CD4-positive, alpha-beta memory T cell (primary cell): Measurements from ENCODE around the gene FAM78A. TPM values are rescaled to one million over a fixed set of nuclear protein-coding genes. Genes with fewer than 3 reads are reported as not detected.

Source experiments
- CTCF ChIA-PET: fragments of 350-600 bp; sonication (Branson Sonifier 250); formaldehyde crosslinking; loops from one replicate; lab custom pipeline; 2021; ENCODE audit warnings: inconsistent platforms; ENCODE audit not compliant: partially characterized antibody; lab: Charles Lee
- POLR2A ChIA-PET: fragments of 350-600 bp; sonication (Branson Sonifier 250); formaldehyde crosslinking; loops from one replicate; lab custom pipeline; 2021; ENCODE audit not compliant: partially characterized antibody; lab: Charles Lee
- DNase-seq, 5 donors: peaks; one replicate each; pipeline versions ENCODE4 v3.0.0 to v3.0.0-alpha.2; 2020 to 2022; ENCODE audit warnings: mixed read lengths in 1 of 5
- H3K27ac ChIP-seq: one replicate; pipeline ENCODE4 v1.7.0; 2013; ENCODE audit warnings: low read depth, low read length
- H3K27me3 ChIP-seq: 2 replicates; pipeline ENCODE4 v1.7.0; 2013; ENCODE audit warnings: mild to moderate bottlenecking, low read length, moderate library complexity; ENCODE audit not compliant: insufficient read depth
- H3K36me3 ChIP-seq: 2 replicates; pipeline ENCODE4 v1.7.0; 2013; ENCODE audit warnings: mild to moderate bottlenecking, low read length, moderate library complexity; ENCODE audit not compliant: insufficient read depth
- H3K4me1 ChIP-seq: 2 replicates; pipeline ENCODE4 v1.7.0; 2013; ENCODE audit warnings: mild to moderate bottlenecking, low read length, moderate library complexity; ENCODE audit not compliant: insufficient read depth
- H3K4me3 ChIP-seq, 2 donors: one replicate each; pipeline ENCODE4 v1.7.0; 2013; ENCODE audit warnings: low read length in 2 of 2, mild to moderate bottlenecking in 1 of 2
- H3K9me3 ChIP-seq, 2 donors: one replicate each; pipeline ENCODE4 v1.7.0; 2013; ENCODE audit warnings: low read length in 2 of 2, control low read depth in 1 of 2; ENCODE audit not compliant: control insufficient read depth in 1 of 2
- H3K27ac Mint-ChIP-seq, 7 donors: one replicate each; pipeline ENCODE4 v1.8.0; 2020 to 2021; ENCODE audit warnings: mixed read lengths in 7 of 7, mild to moderate bottlenecking in 6 of 7, inconsistent platforms in 3 of 7, moderate library complexity in 3 of 7
- H3K27me3 Mint-ChIP-seq, 2 donors: one replicate each; pipeline ENCODE4 v1.8.0; 2020 to 2021; ENCODE audit warnings: mixed read lengths in 2 of 2
- H3K36me3 Mint-ChIP-seq, 2 donors: one replicate each; pipeline ENCODE4 v1.8.0; 2020 to 2021; ENCODE audit warnings: mixed read lengths in 2 of 2, inconsistent platforms in 1 of 2, mild to moderate bottlenecking in 1 of 2
- H3K4me1 Mint-ChIP-seq, 4 donors: one replicate each; pipeline ENCODE4 v1.8.0; 2020 to 2021; ENCODE audit warnings: mixed read lengths in 4 of 4, mild to moderate bottlenecking in 1 of 4
- H3K4me3 Mint-ChIP-seq, 8 donors: one replicate each; pipeline ENCODE4 v1.8.0; 2020 to 2021; ENCODE audit warnings: mixed read lengths in 8 of 8, mild to moderate bottlenecking in 7 of 8, moderate library complexity in 6 of 8, inconsistent platforms in 3 of 8
- H3K9me3 Mint-ChIP-seq, 8 donors: one replicate each; pipeline ENCODE4 v1.8.0; 2020 to 2021; ENCODE audit warnings: mixed read lengths in 8 of 8, mild to moderate bottlenecking in 5 of 8, inconsistent platforms in 3 of 8, moderate library complexity in 1 of 8
- intact Hi-C: fragments of 100-400 bp; cut with micrococcal nuclease; formaldehyde crosslinking; loops from one replicate; pipeline ENCODE4 v1.15.1; 2023
- polyA plus RNA-seq, 2 donors: library from polyadenylated mRNA; unstranded; fragments of 300-500 nt; fragmentation: Illumina TruSeq; gene quantifications; one replicate each; pipeline ENCODE4 v1.2.3, GENCODE V29; 2021
- total RNA-seq, 2 experiments: library from RNA; stranded (reverse); gene quantifications; one replicate each; pipeline ENCODE4 v1.2.3, GENCODE V29; 2021

Gene FAM78A
- total and polyA plus RNA-seq, 4 experiments from 2014 or later = 5.5 to 93.5 (median 61.3) TPM

DNA sequence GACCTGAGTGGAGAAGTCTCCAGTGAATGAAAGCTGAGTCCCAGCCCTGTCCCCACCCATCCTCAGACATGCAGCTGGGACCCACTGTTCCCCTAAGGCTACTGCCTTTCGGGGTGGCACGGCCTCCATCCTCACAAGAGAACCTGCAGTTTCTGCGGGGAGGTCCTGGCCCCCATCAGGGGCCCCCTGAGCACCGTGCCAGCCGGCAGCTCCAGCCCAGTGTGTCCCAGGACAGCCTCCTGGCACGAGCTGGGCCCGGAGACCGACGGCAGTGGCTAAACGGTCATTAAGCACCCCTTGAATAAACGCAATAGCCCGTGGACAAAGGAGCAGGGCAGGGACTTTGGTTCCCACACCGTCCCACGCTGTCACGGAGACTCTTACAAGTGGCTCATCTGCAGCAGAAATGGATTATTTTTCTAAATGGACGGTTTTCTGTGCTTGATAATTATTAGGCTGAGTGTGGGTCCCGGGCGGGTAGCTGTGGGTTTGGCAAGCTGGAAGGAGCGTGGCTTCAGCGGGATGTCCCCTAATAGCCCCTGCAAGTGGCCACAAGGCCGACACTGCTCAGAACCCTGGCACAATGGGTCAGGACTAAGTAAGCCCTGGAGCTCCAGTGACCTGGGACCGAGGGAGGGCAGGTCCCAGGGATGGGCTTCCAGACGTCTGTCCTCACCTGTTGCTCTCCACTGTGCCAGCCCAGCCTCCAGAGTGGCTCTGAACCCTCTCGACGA, 17.4 kb downstream of the FAM78A start:
- Histone ChIP-seq H3K4me1 (peaks cover 69% of the 10 kb centered on the region), H3K36me3 (peaks cover 40% of the 10 kb centered on the region), H3K4me3 (no peak overlapping the region), H3K9me3 (no peaks in the 10 kb centered on the region), H3K27ac (no peak overlapping the region), H3K27me3 (no peaks in the 10 kb centered on the region)
- H3K9me3 Mint-ChIP-seq = peaks cover 0 to 3% (median 0%) of the 10 kb centered on the region in 8 donors
- no peaks in the 10 kb centered on the region for H3K27me3 Mint-ChIP-seq
- H3K27ac Mint-ChIP-seq = peak overlapping the region in 3 of 7 donors; percentile 46 to 98 (median 70)
- intact Hi-C loops = loop anchor here (10.0 kb wide), 2 partner anchors 416 to 476 kb away; no protein-coding TSS in a partner anchor
- H3K36me3 Mint-ChIP-seq = peaks cover 23 to 50% of the 10 kb centered on the region in 2 donors
- ChIA-PET CTCF (interaction anchor here (11.0 kb wide), 1 partner anchor 12 kb away, joined by 188 read pairs; the partner anchor contains the start of gene FAM78A), POLR2A (interaction anchor here (7.4 to 22.4 kb wide), 2 partner anchors 16 to 23 kb away, joined by 124 to 1324 read pairs; partner anchors contain the start of gene FAM78A)
- DNase-seq = no peak
- no peak overlapping the region for H3K4me3 Mint-ChIP-seq
- H3K4me1 Mint-ChIP-seq = peaks cover 32 to 81% (median 55%) of the 10 kb centered on the region in 4 donors

DNA sequence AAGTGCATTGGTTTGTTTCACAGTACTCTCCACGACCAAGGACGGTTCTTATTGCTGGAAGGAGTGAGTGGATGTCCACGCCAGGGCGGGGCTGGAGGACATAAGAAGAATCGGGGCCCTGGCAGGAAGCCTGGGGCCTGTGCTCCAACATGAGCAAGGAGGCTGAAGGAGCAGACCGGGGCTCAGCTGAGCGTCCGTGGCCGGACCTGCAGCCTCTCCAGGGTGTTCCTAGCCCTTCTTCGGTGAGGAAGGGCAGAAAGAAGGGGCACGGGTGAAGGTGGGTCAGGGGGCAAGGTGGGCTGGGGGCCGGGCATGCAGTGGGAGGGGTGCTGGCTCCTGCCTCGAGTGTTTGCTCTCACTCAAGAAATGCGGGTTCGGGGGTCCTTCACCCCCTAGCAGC, 18.1 kb downstream of the FAM78A start:
- Histone ChIP-seq H3K27me3 (no peaks in the 10 kb centered on the region), H3K36me3 (peaks cover 40% of the 10 kb centered on the region), H3K4me3 (no peak overlapping the region), H3K27ac (no peak overlapping the region), H3K4me1 (peaks cover 72% of the 10 kb centered on the region), H3K9me3 (no peaks in the 10 kb centered on the region)
- H3K27me3 Mint-ChIP-seq = no peaks in the 10 kb centered on the region
- H3K4me3 Mint-ChIP-seq = peak overlapping the region in 2 of 8 donors; percentile 57 to 76
- peaks cover 29 to 81% (median 55%) of the 10 kb centered on the region in 4 donors for H3K4me1 Mint-ChIP-seq
- H3K36me3 Mint-ChIP-seq = peaks cover 23 to 45% of the 10 kb centered on the region in 2 donors
- H3K9me3 Mint-ChIP-seq = peaks cover 0 to 3% (median 0%) of the 10 kb centered on the region in 8 donors
- intact Hi-C loops = loop anchor here (10.0 kb wide), 2 partner anchors 417 to 477 kb away; no protein-coding TSS in a partner anchor
- peak overlapping the region; percentile 90 to 100 (median 98) for H3K27ac Mint-ChIP-seq
- CTCF ChIA-PET = interaction anchor here (1.3 to 11.0 kb wide), 2 partner anchors 13 to 20 kb away, joined by 5 to 188 read pairs; partner anchors contain the start of gene FAM78A
- DNase-seq = no peak
- POLR2A ChIA-PET = interaction anchor here (2.8 to 22.4 kb wide), 3 partner anchors 16 to 78 kb away, joined by 19 to 1324 read pairs (median 124); partner anchors contain the start of gene FAM78A

DNA sequence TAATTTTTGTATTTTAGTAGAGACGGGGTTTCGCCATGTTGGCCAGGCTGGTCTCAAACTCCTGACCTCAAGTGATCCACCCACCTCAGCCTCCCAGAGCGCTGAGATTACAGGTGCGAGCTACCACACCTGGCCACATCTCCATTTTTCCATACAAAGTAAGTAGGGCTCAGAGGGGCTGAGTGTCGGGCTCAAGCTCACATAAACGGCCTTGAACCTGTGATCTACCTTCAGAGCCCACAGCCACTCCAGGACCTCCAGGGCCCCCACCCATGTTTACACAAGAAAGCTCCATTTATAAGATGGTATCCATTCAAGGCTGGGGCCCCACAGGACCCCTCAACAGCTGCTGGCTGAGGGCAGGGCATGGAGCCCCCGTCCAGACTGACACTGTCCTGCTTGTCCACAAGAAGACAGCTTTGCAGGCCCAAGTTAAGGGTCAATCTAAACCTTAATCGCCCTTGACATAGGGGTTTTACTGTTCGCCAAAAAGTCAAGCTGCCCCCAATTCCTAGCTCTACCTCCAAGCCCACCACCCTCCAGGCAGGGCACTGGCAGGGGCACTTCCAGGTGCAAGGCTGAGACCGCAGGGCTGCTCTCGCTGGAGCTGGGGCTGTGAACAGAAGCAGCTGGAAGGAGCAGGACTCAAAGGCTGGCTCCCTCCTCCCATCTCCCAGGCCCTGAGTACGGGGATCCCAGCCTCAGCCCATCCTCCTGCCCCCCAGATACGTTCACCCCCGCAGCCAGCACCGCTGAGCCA, 18.9 kb downstream of the FAM78A start:
- ChIA-PET POLR2A (interaction anchor here (0.9 to 22.4 kb wide), 11 partner anchors 17 to 243 kb away, joined by 3 to 1324 read pairs (median 8); partner anchors contain the start of genes FAM78A and NUP214), CTCF (interaction anchor here (0.6 to 11.0 kb wide), 6 partner anchors 14 to 80 kb away, joined by 3 to 188 read pairs (median 4); partner anchors contain the start of gene FAM78A)
- Mint-ChIP-seq H3K27me3 (no peaks in the 10 kb centered on the region), H3K27ac (peak overlapping the region; percentile 90 to 100 (median 98)), H3K4me3 (peak overlapping the region; percentile 28 to 95 (median 36)), H3K4me1 (peaks cover 27 to 81% (median 52%) of the 10 kb centered on the region in 4 donors), H3K9me3 (peaks cover 0 to 3% (median 0%) of the 10 kb centered on the region in 8 donors), H3K36me3 (peaks cover 18 to 41% of the 10 kb centered on the region in 2 donors)
- Histone ChIP-seq H3K9me3 (no peaks in the 10 kb centered on the region), H3K27ac (peak overlapping the region; percentile 77), H3K4me3 (no peak overlapping the region), H3K4me1 (peaks cover 72% of the 10 kb centered on the region), H3K36me3 (peaks cover 34% of the 10 kb centered on the region), H3K27me3 (no peaks in the 10 kb centered on the region)
- intact Hi-C loops = loop anchor here (10.0 kb wide), 2 partner anchors 417 to 477 kb away; no protein-coding TSS in a partner anchor
- peak in 1 of 5 donors; percentile 41 for DNase-seq

- peaks cover 27 to 84% (median 52%) of the 10 kb centered on the region in 4 donors for H3K4me1 Mint-ChIP-seq
- DNase-seq = no peak
- H3K27me3 ChIP-seq = no peaks in the 10 kb centered on the region
- H3K4me3 ChIP-seq = peak overlapping the region; percentile 49 to 53
- H3K36me3 Mint-ChIP-seq = peaks cover 12 to 33% of the 10 kb centered on the region in 2 donors
- intact Hi-C loops = loop anchor here (1.0 to 10.0 kb wide), 5 partner anchors 14 to 479 kb away; no protein-coding TSS in a partner anchor
- CTCF ChIA-PET = interaction anchor here (0.8 to 11.0 kb wide), 6 partner anchors 14 to 81 kb away, joined by 3 to 188 read pairs (median 4); partner anchors contain the start of gene FAM78A
- POLR2A ChIA-PET = interaction anchor here (0.7 to 22.4 kb wide), 21 partner anchors 9 to 477 kb away, joined by 3 to 1324 read pairs (median 5); partner anchors contain the start of genes FAM78A and NUP214
- peak overlapping the region; percentile 92 to 100 (median 98) for H3K27ac Mint-ChIP-seq
- no peaks in the 10 kb centered on the region for H3K27me3 Mint-ChIP-seq
- H3K4me1 ChIP-seq = peaks cover 72% of the 10 kb centered on the region
- peaks cover 0 to 3% (median 0%) of the 10 kb centered on the region in 8 donors for H3K9me3 Mint-ChIP-seq
- H3K36me3 ChIP-seq = peaks cover 19% of the 10 kb centered on the region
- no peaks in the 10 kb centered on the region for H3K9me3 ChIP-seq
- peak overlapping the region; percentile 77 for H3K27ac ChIP-seq
- peak overlapping the region; percentile 84 to 96 (median 88) for H3K4me3 Mint-ChIP-seq
These were observed 20.6 kb downstream of the FAM78A start for GRCh38 chr9:131255676-131256197.

DNA sequence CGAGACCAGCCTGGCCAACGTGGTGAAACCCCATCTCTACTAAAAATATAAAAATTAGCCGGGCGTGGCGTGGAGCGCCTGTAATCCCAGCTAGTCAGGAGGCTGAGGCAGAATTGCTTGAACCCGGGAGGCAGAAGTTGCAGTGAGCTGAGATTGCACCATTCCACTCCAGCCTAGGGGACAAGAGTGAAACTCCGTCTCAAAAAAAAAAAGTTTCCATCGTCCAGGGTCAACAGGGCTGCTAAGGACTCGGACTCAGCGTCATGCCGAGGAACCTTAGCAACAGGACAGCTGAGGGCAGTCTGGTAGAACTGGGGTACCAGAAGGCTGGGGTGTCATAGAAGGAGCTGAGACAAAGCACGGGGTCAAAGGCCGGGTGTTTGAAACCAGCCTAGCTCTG, 21.7 kb downstream of the FAM78A start:
- Mint-ChIP-seq H3K9me3 (peaks cover 0 to 3% (median 0%) of the 10 kb centered on the region in 8 donors), H3K27ac (peak overlapping the region; percentile 68 to 100 (median 89)), H3K27me3 (no peaks in the 10 kb centered on the region), H3K36me3 (peaks cover 3 to 23% of the 10 kb centered on the region in 2 donors), H3K4me1 (peaks cover 27 to 76% (median 50%) of the 10 kb centered on the region in 4 donors), H3K4me3 (peak overlapping the region in 7 of 8 donors; percentile 10 to 50 (median 36))
- ChIA-PET CTCF (interaction anchor here (1.1 to 11.0 kb wide), 2 partner anchors 17 to 22 kb away, joined by 3 to 188 read pairs; partner anchors contain the start of gene FAM78A), POLR2A (interaction anchor here (2.5 to 22.4 kb wide), 3 partner anchors 10 to 20 kb away, joined by 20 to 1324 read pairs (median 124); partner anchors contain the start of gene FAM78A)
- Histone ChIP-seq H3K36me3 (peaks cover 8% of the 10 kb centered on the region), H3K4me1 (peaks cover 72% of the 10 kb centered on the region), H3K27ac (peak overlapping the region; percentile 77), H3K9me3 (no peaks in the 10 kb centered on the region), H3K4me3 (no peak overlapping the region), H3K27me3 (no peaks in the 10 kb centered on the region)
- no peak for DNase-seq
- intact Hi-C loops = loop anchor here (10.0 kb wide), 2 partner anchors 420 to 480 kb away; no protein-coding TSS in a partner anchor
